CD8-positive, alpha-beta memory T cell (primary cell): Measurements from ENCODE around the gene C2CD5. TPM values are rescaled to one million over a fixed set of nuclear protein-coding genes. Genes with fewer than 3 reads are reported as not detected.

Experiments
- CTCF ChIA-PET: fragments of 350-600 bp; sonication (Branson Sonifier 250); formaldehyde crosslinking; loops from one replicate; lab custom pipeline; 2021; ENCODE audit warnings: antibody characterized with exemption; lab: Charles Lee
- POLR2A ChIA-PET: fragments of 350-600 bp; sonication (Branson Sonifier 250); formaldehyde crosslinking; loops from one replicate; lab custom pipeline; 2021; ENCODE audit warnings: antibody characterized with exemption; lab: Charles Lee
- DNase-seq, 5 donors: peaks; one replicate each; pipeline versions ENCODE4 v3.0.0 to v3.0.0-alpha.2; 2020 to 2022; ENCODE audit warnings: mixed read lengths in 1 of 5
- H3K27ac ChIP-seq: one replicate; pipeline ENCODE4 v1.7.0; 2013; ENCODE audit warnings: low read depth, mild to moderate bottlenecking, low read length, moderate library complexity
- H3K27me3 ChIP-seq: 2 replicates; pipeline ENCODE4 v1.7.0; 2013; ENCODE audit warnings: low read length, mild to moderate bottlenecking; ENCODE audit not compliant: insufficient read depth, poor library complexity, severe bottlenecking
- H3K36me3 ChIP-seq: 2 replicates; pipeline ENCODE4 v1.7.0; 2013; ENCODE audit warnings: mild to moderate bottlenecking, low read length, moderate library complexity; ENCODE audit not compliant: insufficient read depth
- H3K4me1 ChIP-seq: 2 replicates; pipeline ENCODE4 v1.7.0; 2013; ENCODE audit warnings: mild to moderate bottlenecking, low read length, moderate library complexity; ENCODE audit not compliant: insufficient read depth
- H3K4me3 ChIP-seq: 2 replicates; pipeline ENCODE4 v1.7.0; 2013; ENCODE audit warnings: mild to moderate bottlenecking, low read length
- H3K9me3 ChIP-seq: 2 replicates; pipeline ENCODE4 v1.7.0; 2013; ENCODE audit warnings: mild to moderate bottlenecking, low read length
- H3K27ac Mint-ChIP-seq, 8 donors: one replicate each; pipeline ENCODE4 v1.8.0; 2020 to 2021; ENCODE audit warnings: mixed read lengths in 8 of 8, mild to moderate bottlenecking in 6 of 8, inconsistent platforms in 3 of 8, moderate library complexity in 3 of 8
- H3K27me3 Mint-ChIP-seq, 2 donors: one replicate each; pipeline ENCODE4 v1.8.0; 2020 to 2021; ENCODE audit warnings: mixed read lengths in 2 of 2, mild to moderate bottlenecking in 1 of 2, moderate library complexity in 1 of 2
- H3K36me3 Mint-ChIP-seq, 3 donors: one replicate each; pipeline ENCODE4 v1.8.0; 2020 to 2021; ENCODE audit warnings: mixed read lengths in 3 of 3, inconsistent platforms in 1 of 3, mild to moderate bottlenecking in 1 of 3
- H3K4me1 Mint-ChIP-seq, 3 donors: one replicate each; pipeline ENCODE4 v1.8.0; 2020 to 2021; ENCODE audit warnings: mixed read lengths in 3 of 3, inconsistent platforms in 1 of 3, mild to moderate bottlenecking in 1 of 3
- H3K4me3 Mint-ChIP-seq, 7 donors: one replicate each; pipeline ENCODE4 v1.8.0; 2020 to 2021; ENCODE audit warnings: mixed read lengths in 7 of 7, mild to moderate bottlenecking in 6 of 7, moderate library complexity in 4 of 7, inconsistent platforms in 2 of 7
- H3K9me3 Mint-ChIP-seq, 5 donors: one replicate each; pipeline ENCODE4 v1.8.0; 2020 to 2022; ENCODE audit warnings: mixed read lengths in 5 of 5, mild to moderate bottlenecking in 3 of 5, moderate library complexity in 2 of 5, inconsistent platforms in 1 of 5
- polyA plus RNA-seq: library from polyadenylated mRNA; unstranded; fragments of 300-500 nt; fragmentation: Illumina TruSeq; gene quantifications from one replicate; pipeline ENCODE4 v1.2.3, GENCODE V29; 2021
- total RNA-seq, 2 experiments: library from RNA; stranded (reverse); gene quantifications; one replicate each; pipeline ENCODE4 v1.2.3, GENCODE V29; 2021

C2CD5 gene
- total and polyA plus RNA-seq, 3 experiments from 2014 or later: 17.9 to 26.2 (median 25.3) TPM

- Mint-ChIP-seq H3K36me3 (peaks cover 11 to 46% (median 14%) of the 10 kb centered on the region in 3 donors), H3K27me3 (no peaks in the 10 kb centered on the region), H3K4me1 (peaks cover 24 to 30% (median 26%) of the 10 kb centered on the region in 3 donors), H3K9me3 (no peaks in the 10 kb centered on the region), H3K4me3 (no peak overlapping the region), H3K27ac (no peak overlapping the region)
- CTCF ChIA-PET: interaction anchor here (1.0 to 1.2 kb wide), 2 partner anchors 14 to 392 kb away, joined by 3 to 5 read pairs; no protein-coding TSS in a partner anchor
- Histone ChIP-seq H3K9me3 (no peaks in the 10 kb centered on the region), H3K36me3 (peaks cover 10% of the 10 kb centered on the region), H3K27ac (no peak overlapping the region), H3K4me3 (no peak overlapping the region), H3K27me3 (no peaks in the 10 kb centered on the region), H3K4me1 (no peaks in the 10 kb centered on the region)
- no peak for DNase-seq
- POLR2A ChIA-PET: no interaction called here
Observed at GRCh38 chr12:22474970-22475720, 69.2 kb downstream of the C2CD5 start.

GRCh38 chr12:22473212-22473611, 71.1 kb downstream of the C2CD5 start:
- Mint-ChIP-seq H3K4me1 (peaks cover 22 to 23% (median 23%) of the 10 kb centered on the region in 3 donors), H3K36me3 (peaks cover 10 to 52% (median 19%) of the 10 kb centered on the region in 3 donors), H3K27ac (peak overlapping the region in 4 of 8 donors; percentile 50 to 78 (median 72)), H3K4me3 (peak overlapping the region in 6 of 7 donors; percentile 18 to 64 (median 50)), H3K27me3 (no peaks in the 10 kb centered on the region), H3K9me3 (no peaks in the 10 kb centered on the region)
- CTCF ChIA-PET: no interaction called here
- no peaks in the 10 kb centered on the region for H3K9me3 ChIP-seq
- POLR2A ChIA-PET: no interaction called here
- no peak overlapping the region for H3K27ac ChIP-seq
- H3K36me3 ChIP-seq: peaks cover 10% of the 10 kb centered on the region
- DNase-seq: no peak
- H3K4me3 ChIP-seq: no peak overlapping the region
- H3K4me1 ChIP-seq: no peaks in the 10 kb centered on the region
- H3K27me3 ChIP-seq: no peaks in the 10 kb centered on the region

- Histone ChIP-seq H3K9me3 (no peaks in the 10 kb centered on the region), H3K27ac (no peak overlapping the region), H3K27me3 (no peaks in the 10 kb centered on the region), H3K4me1 (no peaks in the 10 kb centered on the region), H3K4me3 (no peak overlapping the region), H3K36me3 (no peaks in the 10 kb centered on the region)
- CTCF ChIA-PET: no interaction called here
- Mint-ChIP-seq H3K27me3 (no peaks in the 10 kb centered on the region), H3K4me3 (no peak overlapping the region), H3K27ac (no peak overlapping the region), H3K9me3 (no peaks in the 10 kb centered on the region), H3K36me3 (peaks cover 0 to 43% (median 15%) of the 10 kb centered on the region in 3 donors), H3K4me1 (peaks cover 5% of the 10 kb centered on the region in 3 donors)
- POLR2A ChIA-PET: interaction anchor here (0.7 kb wide), 1 partner anchor 11 kb away, joined by 3 read pairs; no protein-coding TSS in a partner anchor
- DNase-seq: no peak
Observed at GRCh38 chr12:22467190-22467589, 77.2 kb downstream of the C2CD5 start.

GRCh38 chr12:22463306-22463705, 81.0 kb downstream of the C2CD5 start:
- no peaks in the 10 kb centered on the region for H3K27me3 Mint-ChIP-seq

GRCh38 chr12:22461786-22462185, 82.6 kb downstream of the C2CD5 start:
- no peaks in the 10 kb centered on the region for H3K9me3 ChIP-seq
- no peaks in the 10 kb centered on the region for H3K4me1 ChIP-seq
- no peaks in the 10 kb centered on the region for H3K27me3 ChIP-seq
- ChIA-PET CTCF (interaction anchor here (0.9 to 3.4 kb wide), 3 partner anchors 13 to 379 kb away, joined by 3 to 24 read pairs (median 6); no protein-coding TSS in a partner anchor), POLR2A (no interaction called here)
- H3K4me3 Mint-ChIP-seq: no peak overlapping the region
- DNase-seq: no peak
- H3K4me1 Mint-ChIP-seq: peaks cover 0 to 5% (median 4%) of the 10 kb centered on the region in 3 donors
- H3K27ac ChIP-seq: no peak overlapping the region
- H3K27ac Mint-ChIP-seq: peak overlapping the region in 4 of 8 donors; percentile 11 to 72 (median 38)
- H3K36me3 Mint-ChIP-seq: peaks cover 0 to 21% (median 10%) of the 10 kb centered on the region in 3 donors
- no peaks in the 10 kb centered on the region for H3K27me3 Mint-ChIP-seq
- no peak overlapping the region for H3K4me3 ChIP-seq
- no peaks in the 10 kb centered on the region for H3K9me3 Mint-ChIP-seq
- H3K36me3 ChIP-seq: no peaks in the 10 kb centered on the region

More at GRCh38 chr12:22463306-22463705, 81.0 kb downstream of the C2CD5 start:
- Histone ChIP-seq H3K4me3 (no peak overlapping the region), H3K36me3 (no peaks in the 10 kb centered on the region), H3K27ac (no peak overlapping the region), H3K4me1 (no peaks in the 10 kb centered on the region), H3K9me3 (no peaks in the 10 kb centered on the region), H3K27me3 (no peaks in the 10 kb centered on the region)
- Mint-ChIP-seq H3K4me1 (peaks cover 0 to 5% (median 4%) of the 10 kb centered on the region in 3 donors), H3K9me3 (no peaks in the 10 kb centered on the region), H3K36me3 (peaks cover 0 to 22% (median 7%) of the 10 kb centered on the region in 3 donors), H3K4me3 (no peak overlapping the region), H3K27ac (no peak overlapping the region)
- CTCF ChIA-PET: no interaction called here
- POLR2A ChIA-PET: no interaction called here
- no peak for DNase-seq

- Mint-ChIP-seq H3K4me1 (peaks cover 0 to 5% (median 4%) of the 10 kb centered on the region in 3 donors), H3K27me3 (no peaks in the 10 kb centered on the region)
Observed at GRCh38 chr12:22459838-22460490, 84.4 kb downstream of the C2CD5 start.

GRCh38 chr12:22458298-22458937, 85.9 kb downstream of the C2CD5 start:
- H3K4me3 Mint-ChIP-seq: no peak overlapping the region
- no peak overlapping the region for H3K27ac ChIP-seq
- H3K9me3 ChIP-seq: no peaks in the 10 kb centered on the region
- ChIA-PET POLR2A (no interaction called here), CTCF (interaction anchor here (1.1 to 3.4 kb wide), 15 partner anchors 15 to 761 kb away, joined by 3 to 24 read pairs (median 4); no protein-coding TSS in a partner anchor)
- no peak overlapping the region for H3K4me3 ChIP-seq
- DNase-seq: no peak
- H3K27me3 ChIP-seq: no peaks in the 10 kb centered on the region
- no peaks in the 10 kb centered on the region for H3K27me3 Mint-ChIP-seq
- peaks cover 0 to 5% (median 4%) of the 10 kb centered on the region in 3 donors for H3K4me1 Mint-ChIP-seq
- no peaks in the 10 kb centered on the region for H3K4me1 ChIP-seq
- H3K27ac Mint-ChIP-seq: no peak overlapping the region
- H3K9me3 Mint-ChIP-seq: no peaks in the 10 kb centered on the region
- no peaks in the 10 kb centered on the region for H3K36me3 ChIP-seq
- peaks cover 0 to 26% (median 10%) of the 10 kb centered on the region in 3 donors for H3K36me3 Mint-ChIP-seq

More at GRCh38 chr12:22459838-22460490, 84.4 kb downstream of the C2CD5 start:
- Mint-ChIP-seq H3K4me3 (no peak overlapping the region), H3K9me3 (no peaks in the 10 kb centered on the region), H3K27ac (peak overlapping the region in 1 of 8 donors; percentile 46), H3K36me3 (peaks cover 0 to 18% (median 8%) of the 10 kb centered on the region in 3 donors)
- POLR2A ChIA-PET: no interaction called here
- no peak overlapping the region for H3K4me3 ChIP-seq
- CTCF ChIA-PET: interaction anchor here (0.7 to 3.4 kb wide), 20 partner anchors 9 to 413 kb away, joined by 3 to 24 read pairs (median 4); no protein-coding TSS in a partner anchor
- no peaks in the 10 kb centered on the region for H3K36me3 ChIP-seq
- DNase-seq: peak in 2 of 5 donors; percentile 21 to 23
- no peaks in the 10 kb centered on the region for H3K9me3 ChIP-seq
- no peaks in the 10 kb centered on the region for H3K4me1 ChIP-seq
- H3K27ac ChIP-seq: no peak overlapping the region
- H3K27me3 ChIP-seq: no peaks in the 10 kb centered on the region
